ENCODE measurements around the gene HERC2.
"Not testable (repeated sequence)": the region's sequence is repeated elsewhere in the genome, so short reads cannot be mapped to it uniquely, and the experiment has no call there.

DNA sequence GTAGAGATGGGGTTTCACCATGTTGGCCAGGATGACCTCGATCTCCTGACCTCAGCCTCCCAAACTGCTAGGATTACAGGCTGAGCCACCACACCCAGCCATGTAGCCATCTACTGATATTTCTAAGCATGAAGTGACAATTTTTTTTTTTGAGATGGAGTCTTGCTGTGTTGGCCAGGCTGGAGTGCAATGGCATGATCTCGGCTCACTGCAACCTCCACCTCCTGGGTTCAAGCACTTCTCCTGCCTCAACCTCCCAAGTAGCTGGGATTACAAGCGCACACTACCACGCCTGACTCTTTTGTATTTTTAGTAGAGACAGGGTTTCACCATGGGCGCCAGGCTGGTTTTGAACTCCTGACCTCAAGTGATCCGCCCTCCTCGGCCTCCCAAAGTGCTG lies 5.0 kb downstream of the HERC2 start:
- TF ChIP-seq RAD21 (IDR thresholded peaks at IDR 0.05); CTCF (IDR thresholded peaks at IDR 0.05; ENCODE audit: low read depth, low read length, missing input control); SP1 (IDR thresholded peaks at IDR 0.05): not testable (repeated sequence)
